ENCODE results near the gene GALNT2.

DNA sequence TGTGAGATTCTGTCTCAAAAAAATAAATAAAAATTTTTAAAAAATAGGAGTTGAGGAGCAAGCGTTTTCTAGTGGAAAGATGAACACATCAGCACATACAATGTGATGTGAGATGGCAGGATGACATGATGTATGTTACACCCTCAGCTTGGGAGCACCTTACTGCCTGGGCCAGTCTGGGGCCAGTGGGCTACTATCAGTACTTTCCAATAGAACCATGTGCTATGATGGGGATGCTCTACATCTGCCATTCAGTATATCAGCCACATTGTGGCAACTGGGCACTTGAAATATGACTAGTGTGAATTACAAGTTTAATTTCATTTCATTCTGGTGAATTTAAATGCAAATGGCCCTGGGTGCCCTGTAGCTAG is 203.1 kb downstream of the GALNT2 start:
- TF ChIP-seq POLR2A (IDR thresholded peaks at IDR 0.05; ENCODE audit: low read depth, low read length): no peak
- no peak for TF ChIP-seq POLR2AphosphoS5 (IDR thresholded peaks at IDR 0.05; ENCODE audit: low read depth, low read length)
- no peak for TF ChIP-seq TAF1 (IDR thresholded peaks at IDR 0.05; ENCODE audit: low read depth, low read length)
- no peak for TF ChIP-seq POU2F2 (IDR thresholded peaks at IDR 0.05; ENCODE audit: low read depth, low read length)
- TF ChIP-seq SPI1 (IDR thresholded peaks at IDR 0.05; ENCODE audit: low read depth, low read length): no peak
